ENCODE measurements around the gene CRYBA4. TPM values are rescaled to one million over a fixed set of nuclear protein-coding genes. Genes with fewer than 3 reads are reported as not detected.

Gene CRYBA4
- total and polyA plus RNA-seq, 7 donors, result not detected

DNA sequence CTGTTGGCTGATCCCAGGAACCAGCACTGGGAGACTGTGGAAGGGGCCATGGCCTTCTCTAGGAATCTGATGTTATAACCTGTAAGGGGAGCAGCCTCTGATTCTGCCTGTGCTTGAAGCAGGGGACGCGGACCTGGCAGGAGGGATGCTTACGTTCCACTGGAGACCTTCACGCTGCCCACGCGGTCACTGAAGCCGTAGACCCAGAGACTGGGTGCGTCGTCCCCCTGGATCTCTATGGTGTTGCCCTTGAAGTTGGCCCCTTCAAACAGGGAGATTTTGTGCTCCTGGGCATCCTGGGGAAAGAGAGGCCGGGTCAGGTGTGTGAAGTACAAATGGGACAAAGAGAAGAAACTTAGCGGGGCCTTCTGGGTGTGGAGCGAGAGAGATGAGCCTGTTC, 20.0 kb upstream of the CRYBA4 start:
- no peak for DNase-seq

DNA sequence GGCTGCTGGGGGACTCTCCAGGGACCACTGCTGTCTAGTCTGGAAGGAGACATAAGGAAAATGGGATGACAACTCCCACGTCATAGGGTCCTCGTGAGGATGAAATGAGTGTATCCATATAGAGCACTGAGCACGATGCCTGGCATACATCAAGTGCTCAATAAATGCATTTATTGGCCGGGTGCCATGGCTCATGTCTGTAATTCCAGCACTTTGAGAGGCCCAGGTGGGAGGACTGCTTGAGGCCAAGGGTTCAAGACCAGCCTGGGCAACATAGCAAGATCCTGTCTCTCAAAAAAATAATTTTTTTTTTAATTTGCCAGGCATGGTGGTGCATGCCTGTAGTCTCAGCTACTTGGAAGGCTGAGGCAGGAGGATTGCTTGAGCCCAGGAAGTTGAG, 19.6 kb upstream of the CRYBA4 start:
- Histone ChIP-seq H3K27ac (no peak overlapping the region), H3K9me3 (no peaks in the 10 kb centered on the region), H3K4me3 (no peak overlapping the region), H3K4me1 (no peaks in the 10 kb centered on the region), H3K36me3 (ENCODE audit: insufficient read depth in 1 of 2, low read depth in 1 of 2) (no peaks in the 10 kb centered on the region), H3K27me3 (ENCODE audit: insufficient read depth in 3 of 3, low read length in 2 of 3) (no peaks in the 10 kb centered on the region)
- 69 to 76% (median 74%) methylated on average over 4 of the region's 4 CpGs for WGBS, 3 donors
- DNase-seq, result no peak
- no peak for ATAC-seq
- TF ChIP-seq, protein P1, sequence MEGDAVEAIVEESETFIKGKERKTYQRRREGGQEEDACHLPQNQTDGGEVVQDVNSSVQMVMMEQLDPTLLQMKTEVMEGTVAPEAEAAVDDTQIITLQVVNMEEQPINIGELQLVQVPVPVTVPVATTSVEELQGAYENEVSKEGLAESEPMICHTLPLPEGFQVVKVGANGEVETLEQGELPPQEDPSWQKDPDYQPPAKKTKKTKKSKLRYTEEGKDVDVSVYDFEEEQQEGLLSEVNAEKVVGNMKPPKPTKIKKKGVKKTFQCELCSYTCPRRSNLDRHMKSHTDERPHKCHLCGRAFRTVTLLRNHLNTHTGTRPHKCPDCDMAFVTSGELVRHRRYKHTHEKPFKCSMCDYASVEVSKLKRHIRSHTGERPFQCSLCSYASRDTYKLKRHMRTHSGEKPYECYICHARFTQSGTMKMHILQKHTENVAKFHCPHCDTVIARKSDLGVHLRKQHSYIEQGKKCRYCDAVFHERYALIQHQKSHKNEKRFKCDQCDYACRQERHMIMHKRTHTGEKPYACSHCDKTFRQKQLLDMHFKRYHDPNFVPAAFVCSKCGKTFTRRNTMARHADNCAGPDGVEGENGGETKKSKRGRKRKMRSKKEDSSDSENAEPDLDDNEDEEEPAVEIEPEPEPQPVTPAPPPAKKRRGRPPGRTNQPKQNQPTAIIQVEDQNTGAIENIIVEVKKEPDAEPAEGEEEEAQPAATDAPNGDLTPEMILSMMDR (IDR thresholded peaks at IDR 0.05), result no peak
- intact Hi-C loops (cut with DNase I), result no loop called here

More for the DNA sequence above, 20.0 kb upstream of the CRYBA4 start:
- H3K27me3 ChIP-seq (ENCODE audit: insufficient read depth in 3 of 3, low read length in 2 of 3), result no peaks in the 10 kb centered on the region
- ATAC-seq, result no peak
- 85 to 86% (median 86%) methylated on average over 12 of the region's 12 CpGs for WGBS, 3 donors
- H3K4me1 ChIP-seq, result no peaks in the 10 kb centered on the region
- no peaks in the 10 kb centered on the region for H3K36me3 ChIP-seq (ENCODE audit: insufficient read depth in 1 of 2, low read depth in 1 of 2)
- TF ChIP-seq, protein P1 (IDR thresholded peaks at IDR 0.05), result no peak
- intact Hi-C loops (cut with DNase I), result no loop called here
- H3K9me3 ChIP-seq, result no peaks in the 10 kb centered on the region
- no peak overlapping the region for H3K27ac ChIP-seq
- no peak overlapping the region for H3K4me3 ChIP-seq

DNA sequence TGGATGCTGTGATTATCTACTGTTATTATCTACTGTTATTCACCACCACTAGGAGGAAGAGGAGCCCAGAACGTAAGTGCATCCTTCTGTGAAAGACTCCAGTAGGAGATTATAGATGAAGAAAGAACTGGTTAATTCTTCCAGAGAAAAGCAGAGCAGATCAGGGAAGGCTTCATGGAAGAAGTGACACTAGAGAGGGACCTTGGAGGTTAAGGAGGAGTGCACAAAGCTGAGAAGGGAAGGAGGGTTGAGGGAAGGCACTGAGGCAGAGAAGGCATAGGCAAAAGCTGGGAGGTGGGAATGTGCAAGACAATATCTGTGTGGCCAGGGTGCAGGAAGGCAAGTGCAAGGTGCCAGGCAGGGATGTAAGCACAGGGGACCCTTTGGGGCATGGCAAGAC, 17.4 kb upstream of the CRYBA4 start:
- Histone ChIP-seq H3K4me3 (no peak overlapping the region), H3K36me3 (ENCODE audit: insufficient read depth in 1 of 2, low read depth in 1 of 2) (no peaks in the 10 kb centered on the region), H3K27ac (no peak overlapping the region), H3K9me3 (no peaks in the 10 kb centered on the region), H3K27me3 (ENCODE audit: insufficient read depth in 3 of 3, low read length in 2 of 3) (no peaks in the 10 kb centered on the region), H3K4me1 (no peaks in the 10 kb centered on the region)
- intact Hi-C loops (cut with DNase I), result no loop called here
- ATAC-seq, result no peak
- 83 to 91% (median 90%) methylated on average over 1 of the region's 1 CpG for WGBS, 3 donors
- no peak for DNase-seq
- TF ChIP-seq, protein P1 (IDR thresholded peaks at IDR 0.05), result no peak

DNA sequence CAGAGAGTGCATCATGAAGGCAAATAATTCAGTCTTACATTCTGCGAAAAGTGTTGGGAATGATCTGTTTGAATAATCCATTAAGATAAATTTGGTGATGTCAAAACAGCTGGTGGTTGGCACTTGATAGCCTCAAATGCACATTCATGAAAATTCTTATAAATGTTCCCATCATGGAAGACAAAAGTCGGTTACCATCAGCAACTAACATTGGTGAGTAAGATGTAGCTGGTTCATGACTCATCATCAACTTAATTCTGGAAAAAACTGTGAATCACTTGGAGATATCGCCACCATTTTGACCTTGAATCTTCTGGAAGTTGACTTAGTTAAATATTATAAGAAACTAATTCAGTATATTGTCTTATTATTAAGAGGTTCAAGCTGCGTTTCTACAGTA, 15.2 kb upstream of the CRYBA4 start:
- 49 to 56% (median 55%) methylated on average over 4 of the region's 4 CpGs for WGBS, 3 donors
- Histone ChIP-seq H3K27me3 (ENCODE audit: insufficient read depth in 3 of 3, low read length in 2 of 3) (no peaks in the 10 kb centered on the region), H3K4me1 (no peaks in the 10 kb centered on the region), H3K9me3 (no peaks in the 10 kb centered on the region), H3K36me3 (ENCODE audit: insufficient read depth in 1 of 2, low read depth in 1 of 2) (no peaks in the 10 kb centered on the region), H3K4me3 (no peak overlapping the region), H3K27ac (no peak overlapping the region)
- intact Hi-C loops (cut with DNase I), result no loop called here
- ATAC-seq (no peak), DNase-seq (no peak)
- TF ChIP-seq, protein P1 (IDR thresholded peaks at IDR 0.05), result no peak

DNA sequence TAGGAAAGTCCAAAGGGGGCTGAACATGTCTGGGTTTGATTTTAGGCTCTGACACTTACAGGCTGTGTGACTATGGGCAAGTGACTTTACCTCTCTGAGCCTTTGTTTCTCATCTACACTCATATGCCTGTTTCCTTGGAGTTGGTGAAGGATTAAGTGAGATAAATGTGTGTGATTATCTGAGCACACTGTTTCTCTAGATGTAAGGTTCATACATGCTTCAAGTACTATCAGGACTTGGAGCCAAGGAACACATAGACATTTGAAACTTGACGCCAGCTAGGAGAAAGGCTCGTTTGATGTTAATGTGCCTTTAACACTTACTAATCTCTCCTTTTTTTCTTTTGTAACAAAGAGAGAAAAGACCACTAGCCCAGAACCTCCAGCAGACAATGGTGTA, 13.6 kb upstream of the CRYBA4 start:
- TF ChIP-seq, protein P1 (IDR thresholded peaks at IDR 0.05), result no peak
- H3K4me1 ChIP-seq, result no peaks in the 10 kb centered on the region
- intact Hi-C loops (cut with DNase I), result no loop called here
- no peak for DNase-seq
- WGBS, 3 donors, result 25 to 52% (median 36%) methylated on average over 2 of the region's 2 CpGs
- H3K27ac ChIP-seq, result no peak overlapping the region
- H3K4me3 ChIP-seq, result no peak overlapping the region
- no peak for ATAC-seq
- no peaks in the 10 kb centered on the region for H3K27me3 ChIP-seq (ENCODE audit: insufficient read depth in 3 of 3, low read length in 2 of 3)
- no peaks in the 10 kb centered on the region for H3K9me3 ChIP-seq
- H3K36me3 ChIP-seq (ENCODE audit: insufficient read depth in 1 of 2, low read depth in 1 of 2), result no peaks in the 10 kb centered on the region

Measured in psoas muscle (tissue), 8 donors.